Kidney glomerular epithelial cell (primary cell): ENCODE results near the gene ACTA1.
"Not testable (repeated sequence)": the region's sequence is repeated elsewhere in the genome, so short reads cannot be mapped to it uniquely, and the experiment has no call there.

ENCODE experiments used
- DNase-seq: peaks from one replicate; lab custom pipeline; 2025; lab: John Stamatoyannopoulos, UW

Gene ACTA1

GRCh38 chr1:229409616-229410369 is 24.1 kb downstream of the ACTA1 start:
- DNase-seq = no peak

- no peak for DNase-seq
Observed at GRCh38 chr1:229408458-229409037, 25.3 kb downstream of the ACTA1 start.

DNA sequence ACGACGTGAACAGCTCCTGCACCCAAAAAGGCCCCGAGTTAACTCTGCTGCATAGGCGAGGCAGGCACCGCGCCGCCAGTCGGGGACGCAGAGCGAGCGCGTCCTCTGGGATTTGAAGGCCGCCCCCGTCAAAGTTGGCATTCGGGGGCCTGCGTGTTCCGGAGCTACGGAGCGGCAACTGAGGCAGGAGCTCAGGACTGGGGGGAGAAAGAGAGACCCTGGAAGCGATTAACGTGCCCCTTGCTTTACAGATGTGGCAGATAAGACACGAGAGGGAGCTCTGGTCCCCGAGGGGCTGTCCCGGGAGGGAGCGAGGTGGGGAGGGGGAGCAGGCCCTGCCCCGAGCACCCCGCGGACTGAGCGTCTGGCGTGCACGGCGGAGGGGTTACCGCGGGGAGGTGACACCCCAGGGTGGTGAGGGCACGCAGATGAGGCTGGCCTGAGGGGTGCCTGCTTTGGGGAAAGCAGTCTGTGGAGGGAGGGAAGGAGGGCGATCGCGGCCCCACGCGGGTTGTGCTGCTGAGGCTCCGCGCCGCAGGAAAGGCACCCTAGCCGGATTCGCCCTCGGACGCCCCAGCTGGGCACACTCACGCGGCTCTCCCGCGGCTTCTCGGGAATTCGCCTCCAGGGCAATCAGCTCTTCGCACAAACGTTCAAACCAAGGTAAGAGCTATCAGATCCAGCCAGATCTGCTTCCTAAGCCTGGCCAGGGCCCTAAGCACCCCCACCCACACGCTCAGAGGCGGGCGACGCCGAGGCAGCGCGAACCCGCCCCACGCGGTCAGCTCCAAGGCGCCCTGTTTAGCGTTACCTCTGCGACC is 26.5 kb downstream of the ACTA1 start:
- no peak for DNase-seq

DNA sequence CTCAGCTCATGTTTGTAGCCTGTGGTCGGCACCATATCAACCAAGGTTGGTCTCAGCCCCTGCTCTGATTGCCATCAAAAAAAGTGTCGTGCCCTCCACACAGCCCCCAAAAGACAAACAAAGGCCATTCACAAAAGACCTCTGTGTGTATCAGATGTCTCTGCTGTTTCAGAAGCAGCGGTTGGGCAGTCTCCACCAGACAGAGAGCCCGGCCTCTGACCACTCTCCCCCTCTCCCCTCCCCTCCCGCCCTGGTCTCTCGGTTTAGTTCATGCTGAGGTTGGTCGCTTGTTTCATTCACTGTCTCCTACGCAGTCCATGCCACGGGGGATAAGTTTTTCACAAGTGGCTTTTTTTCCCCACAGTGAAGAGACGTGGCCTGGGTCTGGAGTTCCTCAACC is 27.1 kb downstream of the ACTA1 start:
- DNase-seq = no peak

GRCh38 chr1:229403573-229403972 is 30.3 kb downstream of the ACTA1 start:
- DNase-seq = no peak

- no peak for DNase-seq
Observed at GRCh38 chr1:229402993-229403392, 30.9 kb downstream of the ACTA1 start.

DNA sequence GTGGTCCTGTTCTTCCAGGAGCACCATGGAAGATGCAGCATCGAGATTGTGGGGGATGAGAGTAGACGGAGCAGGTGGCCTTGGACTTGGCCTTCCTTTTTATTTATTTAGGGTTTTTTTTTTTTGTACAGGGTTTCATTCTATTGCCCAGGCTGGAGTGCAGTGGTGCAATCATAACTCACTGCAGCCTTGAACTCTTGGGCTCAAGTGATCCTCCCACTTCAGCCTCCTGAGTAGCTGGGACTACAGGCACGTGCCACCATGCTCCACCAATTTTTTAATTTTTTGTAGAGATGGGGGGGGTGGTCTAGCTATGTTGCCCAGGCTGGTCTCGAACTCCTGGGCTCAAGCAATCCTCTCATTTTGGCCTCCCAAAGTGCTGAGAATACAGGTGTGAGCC is 31.6 kb downstream of the ACTA1 start:
- DNase-seq = not testable (repeated sequence)

- DNase-seq = no peak
Observed at GRCh38 chr1:229397762-229398161, 36.1 kb downstream of the ACTA1 start.

- DNase-seq = no peak
Observed at GRCh38 chr1:229396585-229397206, 37.2 kb downstream of the ACTA1 start.

DNA sequence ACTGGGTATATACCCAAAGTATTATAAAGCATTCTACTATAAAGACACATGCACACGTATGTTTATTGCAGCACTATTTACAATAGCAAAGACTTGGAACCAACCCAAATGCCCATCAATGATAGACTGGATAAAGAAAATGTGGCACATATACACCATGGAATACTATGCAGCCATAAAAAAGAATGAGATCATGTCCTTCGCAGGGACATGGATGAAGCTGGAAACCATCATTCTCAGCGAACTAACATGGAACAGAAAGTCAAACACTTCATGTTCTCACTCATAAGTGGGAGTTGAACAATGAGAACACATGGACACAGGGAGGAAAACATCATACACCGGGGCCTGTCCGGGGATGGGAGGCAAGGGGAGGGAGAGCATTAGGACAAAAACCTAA is 39.4 kb downstream of the ACTA1 start:
- not testable (repeated sequence) for DNase-seq

- DNase-seq = no peak
Observed at GRCh38 chr1:229392936-229393335, 41.0 kb downstream of the ACTA1 start.

DNA sequence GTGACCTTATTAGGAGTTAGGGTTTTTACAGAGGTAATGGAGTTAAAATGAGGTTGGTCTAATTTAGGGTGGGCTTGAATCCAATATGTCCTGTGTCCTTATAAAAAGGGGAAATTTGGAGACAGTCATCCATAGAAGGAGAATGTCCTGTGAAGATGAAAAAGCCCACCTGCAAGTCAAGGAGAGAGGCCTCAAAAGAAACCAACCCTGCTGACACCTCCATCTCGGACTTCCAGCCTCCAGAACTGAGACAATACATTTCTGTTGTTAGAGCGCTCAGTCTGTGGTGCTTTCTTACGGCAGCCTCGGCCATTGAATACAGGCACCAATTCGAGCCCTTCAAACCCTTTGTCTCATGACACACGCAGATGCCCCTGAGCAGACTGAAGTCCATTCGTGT is 43.8 kb downstream of the ACTA1 start:
- no peak for DNase-seq

DNA sequence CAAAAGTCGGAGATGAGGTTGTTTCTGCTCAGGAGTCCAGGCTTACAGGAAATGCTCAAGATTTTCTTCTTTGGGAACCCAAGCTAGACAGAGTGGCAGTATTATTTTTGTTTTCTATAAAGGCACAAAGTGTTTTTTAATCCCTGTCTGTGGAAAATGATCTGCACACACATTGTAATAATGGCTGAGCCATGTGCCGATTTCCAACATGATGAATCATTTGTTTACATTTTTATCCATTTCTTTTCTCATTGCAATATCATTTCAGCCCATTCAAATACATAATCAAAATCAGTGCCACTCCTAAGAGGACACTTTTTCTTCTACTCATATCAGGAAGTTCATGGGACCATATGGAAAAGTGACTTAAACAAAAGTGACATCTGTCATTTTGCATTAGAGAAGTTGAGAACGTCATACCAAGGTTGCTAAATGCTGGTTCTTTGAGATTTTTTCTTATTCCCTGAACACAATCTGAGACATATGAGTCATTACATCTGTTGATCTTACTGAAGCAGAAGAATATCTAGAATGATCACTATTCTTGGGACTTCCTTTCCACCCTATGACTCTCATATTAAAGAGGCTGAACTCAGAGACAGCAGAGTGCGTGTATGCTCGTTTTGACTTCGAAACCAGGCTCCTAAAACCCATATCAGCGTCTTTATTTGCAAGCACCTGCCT is 44.9 kb downstream of the ACTA1 start:
- DNase-seq = no peak

DNA sequence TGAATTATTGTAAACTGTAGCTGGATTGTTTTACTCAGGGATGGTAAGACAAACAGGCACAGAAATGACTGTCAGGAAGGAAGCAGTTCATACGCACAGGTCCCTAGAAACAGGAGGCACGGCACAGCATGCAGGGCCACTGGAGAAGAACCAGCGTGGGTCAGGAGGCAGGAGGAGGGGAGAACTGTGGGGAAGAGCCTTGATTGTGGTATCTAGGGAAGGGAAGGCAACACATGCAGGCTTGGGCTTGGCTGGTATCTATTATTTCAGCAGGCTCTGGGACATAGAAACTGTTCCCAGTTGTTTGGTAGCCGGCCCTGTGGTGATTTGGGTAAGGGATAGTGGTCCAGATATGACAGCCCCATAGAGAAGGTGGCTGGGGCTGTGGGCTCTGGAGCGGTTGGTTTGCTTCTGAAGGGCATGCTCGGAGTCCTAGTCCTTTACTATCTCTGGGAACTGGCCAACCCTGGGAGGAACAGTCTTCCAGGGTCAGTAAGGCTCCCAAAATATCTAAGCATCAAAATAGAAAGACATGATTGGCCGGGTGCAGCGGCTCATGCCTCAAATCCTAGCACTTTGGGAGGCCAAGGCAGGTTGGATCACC is 47.9 kb downstream of the ACTA1 start:
- no peak for DNase-seq

GRCh38 chr1:229384822-229385221 is 49.1 kb downstream of the ACTA1 start:
- no peak for DNase-seq

DNA sequence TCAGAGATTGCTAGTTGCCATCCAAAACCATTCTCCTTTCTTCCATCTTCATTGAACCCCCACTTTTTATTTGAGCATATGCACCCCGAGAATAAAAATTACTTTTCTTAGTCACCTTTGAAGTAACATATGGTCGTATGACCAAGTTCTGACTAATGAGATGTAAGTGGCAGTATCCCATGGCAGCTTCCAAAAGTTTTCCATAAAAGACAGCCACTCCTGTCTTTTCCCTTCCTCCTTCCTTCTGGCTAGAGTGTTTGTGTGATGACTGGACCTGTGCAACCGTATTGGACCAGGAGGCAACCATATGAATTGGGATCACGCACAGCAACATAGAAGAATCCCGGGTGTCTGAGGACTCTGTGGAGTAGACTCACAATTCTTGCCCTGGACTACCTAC is 49.9 kb downstream of the ACTA1 start:
- DNase-seq = no peak

- no peak for DNase-seq
Observed at GRCh38 chr1:229383188-229383587, 50.7 kb downstream of the ACTA1 start.
